CD14-positive monocyte (primary cell): ENCODE results near the gene LRCH4. TPM values are rescaled to one million over a fixed set of nuclear protein-coding genes. Genes with fewer than 3 reads are reported as not detected.
A peak's percentile ranks its signal among the peaks of the same experiment; 100 is the strongest.

ENCODE experiments used
- DNase-seq, 3 donors: peaks; one replicate each; pipeline ENCODE4 v3.0.0-alpha.2; 2011 to 2022
- H2AFZ ChIP-seq: 2 replicates; pipeline ENCODE4 v1.6.0; 2012; ENCODE audit warnings: mild to moderate bottlenecking, low read depth, low read length, inconsistent platforms; ENCODE audit not compliant: insufficient read depth, poor library complexity, severe bottlenecking
- H3K27ac ChIP-seq, 2 donors: 1 replicate in 1 of 2; 2 replicates in 1 of 2; pipeline ENCODE4 v1.5.1; 2012 to 2013; ENCODE audit warnings: low read length in 2 of 2, control low read depth in 1 of 2, inconsistent platforms in 1 of 2, low read depth in 1 of 2, mild to moderate bottlenecking in 1 of 2
- H3K27me3 ChIP-seq, 2 donors: one replicate each; pipeline versions ENCODE4 v1.6.0 to v1.6.1; 2011 to 2013; ENCODE audit warnings: low read length in 2 of 2; ENCODE audit not compliant: control insufficient read depth in 2 of 2, insufficient read depth in 2 of 2
- H3K36me3 ChIP-seq, 2 donors: replicated peaks in 1 of 2; 1 replicate in 1 of 2; 2 replicates in 1 of 2; pipeline versions ENCODE4 v1.5.1 to v1.6.1; 2012 to 2013; ENCODE audit warnings: low read length in 2 of 2, control low read depth in 1 of 2, inconsistent platforms in 1 of 2, mild to moderate bottlenecking in 1 of 2; ENCODE audit not compliant: insufficient read depth in 2 of 2, control insufficient read depth in 1 of 2
- H3K4me1 ChIP-seq, 2 donors: 1 replicate in 1 of 2; 2 replicates in 1 of 2; pipeline versions ENCODE4 v1.5.1 to v1.6.1; 2012 to 2013; ENCODE audit warnings: low read length in 2 of 2, control low read depth in 1 of 2, inconsistent platforms in 1 of 2, mild to moderate bottlenecking in 1 of 2, moderate library complexity in 1 of 2; ENCODE audit not compliant: insufficient read depth in 2 of 2, control insufficient read depth in 1 of 2
- H3K4me2 ChIP-seq: replicated peaks from 2 replicates; pipeline ENCODE3; 2012; ENCODE audit warnings: low read length, moderate library complexity, mild to moderate bottlenecking; ENCODE audit not compliant: poor library complexity, severe bottlenecking; ENCODE audit errors: extremely low read depth
- H3K4me3 ChIP-seq, 3 experiments: fragments of 200-600 bp in 1 of 3; sonication (generic) in 1 of 3; replicated peaks in 1 of 3; 1 replicate in 2 of 3; 2 replicates in 1 of 3; pipeline ENCODE4 v1.5.1; 2011 to 2013; ENCODE audit warnings: low read length in 3 of 3, mild to moderate bottlenecking in 3 of 3, control low read depth in 2 of 3, low read depth in 2 of 3, inconsistent platforms in 1 of 3, moderate library complexity in 1 of 3
- H3K79me2 ChIP-seq: 2 replicates; pipeline ENCODE4 v1.6.0; 2012; ENCODE audit warnings: mild to moderate bottlenecking, control low read depth, inconsistent platforms, low read length, moderate library complexity; ENCODE audit not compliant: insufficient read depth
- H3K9ac ChIP-seq: 2 replicates; pipeline ENCODE4 v1.6.0; 2017; ENCODE audit warnings: low read length, mild to moderate bottlenecking; ENCODE audit not compliant: insufficient read depth, poor library complexity, severe bottlenecking
- H3K9me3 ChIP-seq, 2 donors: replicated peaks in 1 of 2; 1 replicate in 1 of 2; 2 replicates in 1 of 2; pipeline versions ENCODE4 v1.5.1 to v1.6.1; 2012 to 2013; ENCODE audit warnings: low read length in 2 of 2, control low read depth in 1 of 2; ENCODE audit not compliant: control insufficient read depth in 1 of 2, insufficient read depth in 1 of 2
- H4K20me1 ChIP-seq: 2 replicates; pipeline ENCODE4 v1.6.0; 2012; ENCODE audit warnings: mild to moderate bottlenecking, low read length, control low read depth, moderate library complexity; ENCODE audit not compliant: insufficient read depth
- H3K27ac Mint-ChIP-seq, 7 donors: one replicate each; pipeline ENCODE4 v1.8.0; 2020; ENCODE audit warnings: mild to moderate bottlenecking in 7 of 7, mixed read lengths in 7 of 7, moderate library complexity in 6 of 7, inconsistent platforms in 2 of 7
- H3K27me3 Mint-ChIP-seq, 3 donors: one replicate each; pipeline ENCODE4 v1.8.0; 2021 to 2022; ENCODE audit warnings: low read depth in 3 of 3, mild to moderate bottlenecking in 3 of 3, mixed read lengths in 3 of 3, moderate library complexity in 3 of 3, inconsistent platforms in 1 of 3
- H3K36me3 Mint-ChIP-seq, 2 donors: one replicate each; pipeline ENCODE4 v1.8.0; 2020; ENCODE audit warnings: mixed read lengths in 2 of 2, inconsistent platforms in 1 of 2, mild to moderate bottlenecking in 1 of 2
- H3K4me1 Mint-ChIP-seq: one replicate; pipeline ENCODE4 v1.8.0; 2020; ENCODE audit warnings: mild to moderate bottlenecking, mixed read lengths
- H3K4me3 Mint-ChIP-seq, 2 donors: one replicate each; pipeline ENCODE4 v1.8.0; 2020; ENCODE audit warnings: mild to moderate bottlenecking in 2 of 2, mixed read lengths in 2 of 2, moderate library complexity in 1 of 2
- H3K9me3 Mint-ChIP-seq, 7 donors: one replicate each; pipeline ENCODE4 v1.8.0; 2020 to 2022; ENCODE audit warnings: mixed read lengths in 7 of 7, mild to moderate bottlenecking in 6 of 7, moderate library complexity in 6 of 7, inconsistent platforms in 2 of 7
- CTCF ChIP-seq: fragments of 200-600 bp; IDR thresholded peaks from one replicate; pipeline ENCODE4 v1.8.0; 2022; ENCODE audit warnings: antibody characterized with exemption, mild to moderate bottlenecking
- WGBS: methylation state at CpG from one replicate; pipeline ENCODE4 v1.1.5; 2013; ENCODE audit warnings: missing lambda C conversion rate; ENCODE audit not compliant: insufficient coverage; 5-methylcytosine and 5-hydroxymethylcytosine counted together
- intact Hi-C, 2 donors: fragments of 100-400 bp; cut with micrococcal nuclease; formaldehyde crosslinking; loops; one replicate each; pipeline versions ENCODE4 v1.15.0 to v1.15.1; 2023
- polyA plus RNA-seq, 3 donors: library from polyadenylated mRNA; depleted of rRNA in 1 of 3; unstranded in 2 of 3; stranded (reverse) in 1 of 3; fragments of 300-500 nt in 2 of 3; fragments of >200 nt in 1 of 3; fragmentation: Illumina TruSeq in 2 of 3; gene quantifications; 1 replicate in 2 of 3; 2 replicates in 1 of 3; pipeline ENCODE4 v1.2.3, GENCODE V29; 2012 to 2021

The LRCH4 gene
- polyA plus RNA-seq, 3 donors, result 132 to 286 (median 134) TPM

- Histone ChIP-seq H3K9me3 (no peaks in the 10 kb centered on the region), H3K36me3 (peaks cover 38 to 47% of the 10 kb centered on the region in 2 donors), H3K4me2 (peak overlapping the region; percentile 53), H3K27me3 (peaks cover 3 to 38% of the 10 kb centered on the region in 2 donors), H3K4me3 (no peak overlapping the region), H4K20me1 (peaks cover 76% of the 10 kb centered on the region), H3K27ac (no peak overlapping the region), H2AFZ (no peak overlapping the region), H3K79me2 (no peaks in the 10 kb centered on the region), H3K4me1 (peaks cover 27 to 48% of the 10 kb centered on the region in 2 donors), H3K9ac (no peak overlapping the region)
- Mint-ChIP-seq H3K4me1 (peaks cover 38% of the 10 kb centered on the region), H3K27me3 (peaks cover 28 to 56% (median 39%) of the 10 kb centered on the region in 3 donors), H3K4me3 (peak overlapping the region in 1 of 2 donors; percentile 76), H3K27ac (no peak overlapping the region), H3K36me3 (peaks cover 23 to 29% of the 10 kb centered on the region in 2 donors), H3K9me3 (peaks cover 0 to 17% (median 3%) of the 10 kb centered on the region in 7 donors)
- no peak for TF ChIP-seq CTCF
- DNase-seq, result no peak
- intact Hi-C loops, result no loop called here
- WGBS, result 88% methylated on average over 14 of the region's 26 CpGs
Measured at GRCh38 chr7:100570954-100571828, 14.7 kb downstream of the LRCH4 start.

- peak in 2 of 3 donors; percentile 38 to 50 for DNase-seq
- intact Hi-C loops, result no loop called here
- H3K27me3 Mint-ChIP-seq, result peaks cover 28 to 53% (median 39%) of the 10 kb centered on the region in 3 donors
- 17% methylated on average over 23 of the region's 36 CpGs for WGBS
- Histone ChIP-seq H3K9ac (no peak overlapping the region), H3K4me1 (peaks cover 27 to 48% of the 10 kb centered on the region in 2 donors), H3K4me3 (peak overlapping the region in 1 of 3 experiments; percentile 34), H3K79me2 (no peaks in the 10 kb centered on the region), H4K20me1 (peaks cover 56% of the 10 kb centered on the region), H2AFZ (peak overlapping the region; percentile 65), H3K36me3 (peaks cover 18 to 26% of the 10 kb centered on the region in 2 donors), H3K9me3 (no peaks in the 10 kb centered on the region), H3K27me3 (peaks cover 3 to 38% of the 10 kb centered on the region in 2 donors), H3K27ac (no peak overlapping the region), H3K4me2 (peak overlapping the region; percentile 53)
- peaks cover 38% of the 10 kb centered on the region for H3K4me1 Mint-ChIP-seq
- H3K27ac Mint-ChIP-seq, result peak overlapping the region in 2 of 7 donors; percentile 46 to 50
- peaks cover 12 to 31% of the 10 kb centered on the region in 2 donors for H3K36me3 Mint-ChIP-seq
- peak overlapping the region; percentile 12 to 77 for H3K4me3 Mint-ChIP-seq
- TF ChIP-seq CTCF, result peak; percentile 58
- H3K9me3 Mint-ChIP-seq, result peaks cover 0 to 17% (median 3%) of the 10 kb centered on the region in 7 donors
Measured at GRCh38 chr7:100568896-100569844, 16.8 kb downstream of the LRCH4 start.
